GM06990 (cell line): ENCODE results near the gene TAAR8.

Source experiments
- DNase-seq: peaks from one replicate; pipeline ENCODE4 v3.0.0-alpha.2; 2011; ENCODE audit not compliant: insufficient read length; ENCODE audit errors: extremely low read depth
- H3K27me3 ChIP-seq: replicated peaks from 2 replicates; pipeline ENCODE4 v1.6.0; 2011; ENCODE audit warnings: low read length; ENCODE audit not compliant: control insufficient read depth, insufficient read depth
- H3K36me3 ChIP-seq: 2 replicates; pipeline ENCODE4 v1.5.1; 2011; ENCODE audit warnings: low read length; ENCODE audit not compliant: control insufficient read depth, insufficient read depth
- H3K4me3 ChIP-seq: replicated peaks from 2 replicates; pipeline ENCODE4 v1.5.1; 2011; ENCODE audit warnings: low read depth, mild to moderate bottlenecking, control low read depth, low read length
- CTCF ChIP-seq: IDR thresholded peaks from 2 replicates; pipeline ENCODE4 v1.5.1; 2011; ENCODE audit warnings: low read length, control low read depth, mild to moderate bottlenecking, inconsistent platforms; ENCODE audit not compliant: insufficient read depth, poor library complexity, severe bottlenecking

TAAR8 gene

GRCh38 chr6:132511210-132511830 lies 41.2 kb upstream of the TAAR8 start:
- peaks cover 5% of the 10 kb centered on the region for H3K36me3 ChIP-seq
- no peak for DNase-seq
- no peak for TF ChIP-seq CTCF
- H3K4me3 ChIP-seq = peak overlapping the region; percentile 84
- no peaks in the 10 kb centered on the region for H3K27me3 ChIP-seq

GRCh38 chr6:132511831-132512220 lies 40.6 kb upstream of the TAAR8 start:
- peaks cover 5% of the 10 kb centered on the region for H3K36me3 ChIP-seq
- DNase-seq = no peak
- H3K4me3 ChIP-seq = peak overlapping the region; percentile 84
- no peak for TF ChIP-seq CTCF
- no peaks in the 10 kb centered on the region for H3K27me3 ChIP-seq

- TF ChIP-seq CTCF = no peak
- DNase-seq = no peak
- Histone ChIP-seq H3K4me3 (peak overlapping the region; percentile 84), H3K36me3 (peaks cover 5% of the 10 kb centered on the region), H3K27me3 (no peaks in the 10 kb centered on the region)
Observed at GRCh38 chr6:132512342-132512637, 40.2 kb upstream of the TAAR8 start.

GRCh38 chr6:132512638-132513632 lies 39.5 kb upstream of the TAAR8 start, which contains the start of gene STX7:
Gene STX7, minus strand, starts transcription at chr6:132513116. Its CDS starts 9,586 bp downstream, at chr6:132503530.
- TF ChIP-seq CTCF = no peak
- Histone ChIP-seq H3K27me3 (no peaks in the 10 kb centered on the region), H3K4me3 (peak within 1 kb of the TSS; percentile 84), H3K36me3 (peaks cover 3% of the 10 kb centered on the region)
- DNase-seq = peak; percentile 89

- Histone ChIP-seq H3K4me3 (no peak overlapping the region; the same call in 1 of the 2 replicates), H3K27me3 (no peaks in the 10 kb centered on the region), H3K36me3 (no peaks in the 10 kb centered on the region)
- TF ChIP-seq CTCF = no peak
- DNase-seq = no peak
Observed at GRCh38 chr6:132513831-132514545, 38.5 kb upstream of the TAAR8 start.
